Upper lobe of right lung (tissue), 1 donor: ENCODE data around the gene COPS3. TPM values are rescaled to one million over a fixed set of nuclear protein-coding genes. Genes with fewer than 3 reads are reported as not detected.
A peak's percentile ranks its signal among the peaks of the same experiment; 100 is the strongest.
"Not testable (repeated sequence)": the region's sequence is repeated elsewhere in the genome, so short reads cannot be mapped to it uniquely, and the experiment has no call there.

Experiments used
- ATAC-seq: fragments of 200-7000 bp; cut with Tn5 transposase; one replicate; pipeline ENCODE4 v1.9.1; 2020; ENCODE audit warnings: mild to moderate bottlenecking, moderate library complexity
- DNase-seq: peaks from one replicate; pipeline ENCODE4 v3.0.0-alpha.2; 2020
- H3K27ac ChIP-seq: fragments of 200-600 bp; one replicate; pipeline ENCODE4 v1.8.0; 2022
- H3K27me3 ChIP-seq: fragments of 200-600 bp; one replicate; pipeline ENCODE4 v1.8.0; 2022; ENCODE audit warnings: mild to moderate bottlenecking
- H3K36me3 ChIP-seq: fragments of 200-600 bp; one replicate; pipeline ENCODE4 v1.8.0; 2022
- H3K4me1 ChIP-seq: fragments of 200-600 bp; one replicate; pipeline ENCODE4 v1.8.0; 2022
- H3K4me3 ChIP-seq: fragments of 200-600 bp; one replicate; pipeline ENCODE4 v1.8.0; 2022; ENCODE audit warnings: mild to moderate bottlenecking
- H3K9me3 ChIP-seq: fragments of 200-600 bp; one replicate; pipeline ENCODE4 v1.8.0; 2022
- CTCF ChIP-seq: fragments of 200-600 bp; IDR thresholded peaks from one replicate; pipeline ENCODE4 v1.8.0; 2022; ENCODE audit warnings: antibody characterized with exemption
- intact Hi-C: fragments of 100-400 bp; cut with DNase I; formaldehyde crosslinking; loops from one replicate; pipeline ENCODE4 v1.11.0; 2022
- total RNA-seq: library from RNA; stranded (reverse); fragmentation: NEBNext Ultra II Directional; extraction: Animal tissue kit (Norgen Biotek cat#: 25700); gene quantifications from one replicate; pipeline ENCODE4 v1.2.1, GENCODE V29; 2021
- donor health status: DM: no; HTN: yes; CAD: no; lungs with severe emphysema.

COPS3 gene
- total RNA-seq, 1 donor from 2014 or later = 47.1 TPM

GRCh38 chr17:17258011-17258410 lies 23.0 kb downstream of the COPS3 start:
- no peak for ATAC-seq
- no peaks in the 10 kb centered on the region for H3K9me3 ChIP-seq

GRCh38 chr17:17256316-17256715 lies 24.7 kb downstream of the COPS3 start:
- TF ChIP-seq CTCF = no peak
- peaks cover 100% of the 10 kb centered on the region for H3K36me3 ChIP-seq
- ATAC-seq (no peak), DNase-seq (no peak)
- intact Hi-C loops = no loop called here
- H3K4me3 ChIP-seq = no peak overlapping the region
- no peak overlapping the region for H3K27ac ChIP-seq
- H3K27me3 ChIP-seq = no peaks in the 10 kb centered on the region
- no peaks in the 10 kb centered on the region for H3K9me3 ChIP-seq
- no peaks in the 10 kb centered on the region for H3K4me1 ChIP-seq

More at GRCh38 chr17:17258011-17258410, 23.0 kb downstream of the COPS3 start:
- no peaks in the 10 kb centered on the region for H3K27me3 ChIP-seq
- H3K27ac ChIP-seq = no peak overlapping the region
- no peaks in the 10 kb centered on the region for H3K4me1 ChIP-seq
- intact Hi-C loops = no loop called here
- peaks cover 98% of the 10 kb centered on the region for H3K36me3 ChIP-seq
- no peak for TF ChIP-seq CTCF
- no peak for DNase-seq
- H3K4me3 ChIP-seq = no peak overlapping the region

GRCh38 chr17:17255689-17256088 lies 25.4 kb downstream of the COPS3 start:
- H3K4me1 ChIP-seq, H3K27me3 ChIP-seq, intact Hi-C loops, H3K27ac ChIP-seq, DNase-seq, H3K9me3 ChIP-seq, H3K4me3 ChIP-seq, ATAC-seq: not testable (repeated sequence)
- peaks cover 100% of the 10 kb centered on the region for H3K36me3 ChIP-seq

GRCh38 chr17:17254036-17254435 lies 27.0 kb downstream of the COPS3 start:
- intact Hi-C loops = no loop called here
- H3K36me3 ChIP-seq = peaks cover 100% of the 10 kb centered on the region

GRCh38 chr17:17253406-17253805 lies 27.6 kb downstream of the COPS3 start:
- no peak overlapping the region for H3K27ac ChIP-seq
- TF ChIP-seq CTCF = no peak
- peaks cover 100% of the 10 kb centered on the region for H3K36me3 ChIP-seq
- no peaks in the 10 kb centered on the region for H3K9me3 ChIP-seq
- H3K4me3 ChIP-seq = no peak overlapping the region
- DNase-seq (no peak), ATAC-seq (peak; percentile 78)
- no peaks in the 10 kb centered on the region for H3K27me3 ChIP-seq
- intact Hi-C loops = no loop called here
- H3K4me1 ChIP-seq = no peaks in the 10 kb centered on the region

More at GRCh38 chr17:17254036-17254435, 27.0 kb downstream of the COPS3 start:
- no peak for TF ChIP-seq CTCF
- H3K4me3 ChIP-seq = no peak overlapping the region
- H3K27ac ChIP-seq = no peak overlapping the region
- ATAC-seq = peak; percentile 78
- no peaks in the 10 kb centered on the region for H3K9me3 ChIP-seq
- no peaks in the 10 kb centered on the region for H3K27me3 ChIP-seq
- H3K4me1 ChIP-seq = no peaks in the 10 kb centered on the region
- no peak for DNase-seq

- intact Hi-C loops = no loop called here
- DNase-seq (no peak), ATAC-seq (no peak)
- TF ChIP-seq CTCF = no peak
- no peak overlapping the region for H3K4me3 ChIP-seq
- H3K27me3 ChIP-seq = no peaks in the 10 kb centered on the region
- no peak overlapping the region for H3K27ac ChIP-seq
- no peaks in the 10 kb centered on the region for H3K4me1 ChIP-seq
- H3K9me3 ChIP-seq = no peaks in the 10 kb centered on the region
- peaks cover 98% of the 10 kb centered on the region for H3K36me3 ChIP-seq
These were observed 28.8 kb downstream of the COPS3 start for GRCh38 chr17:17252149-17252661.
